ENCODE results near the gene GIGYF2.

GRCh38 chr2:232721261-232721660 is 24.1 kb downstream of the GIGYF2 start:
- TF ChIP-seq, protein P1, sequence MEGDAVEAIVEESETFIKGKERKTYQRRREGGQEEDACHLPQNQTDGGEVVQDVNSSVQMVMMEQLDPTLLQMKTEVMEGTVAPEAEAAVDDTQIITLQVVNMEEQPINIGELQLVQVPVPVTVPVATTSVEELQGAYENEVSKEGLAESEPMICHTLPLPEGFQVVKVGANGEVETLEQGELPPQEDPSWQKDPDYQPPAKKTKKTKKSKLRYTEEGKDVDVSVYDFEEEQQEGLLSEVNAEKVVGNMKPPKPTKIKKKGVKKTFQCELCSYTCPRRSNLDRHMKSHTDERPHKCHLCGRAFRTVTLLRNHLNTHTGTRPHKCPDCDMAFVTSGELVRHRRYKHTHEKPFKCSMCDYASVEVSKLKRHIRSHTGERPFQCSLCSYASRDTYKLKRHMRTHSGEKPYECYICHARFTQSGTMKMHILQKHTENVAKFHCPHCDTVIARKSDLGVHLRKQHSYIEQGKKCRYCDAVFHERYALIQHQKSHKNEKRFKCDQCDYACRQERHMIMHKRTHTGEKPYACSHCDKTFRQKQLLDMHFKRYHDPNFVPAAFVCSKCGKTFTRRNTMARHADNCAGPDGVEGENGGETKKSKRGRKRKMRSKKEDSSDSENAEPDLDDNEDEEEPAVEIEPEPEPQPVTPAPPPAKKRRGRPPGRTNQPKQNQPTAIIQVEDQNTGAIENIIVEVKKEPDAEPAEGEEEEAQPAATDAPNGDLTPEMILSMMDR (optimal IDR thresholded peaks at IDR 0.05 in 1 of 3, IDR thresholded peaks at IDR 0.05 in 1 of 3, conservative IDR thresholded peaks at IDR 0.05 in 1 of 3; ENCODE audit: extremely low read depth in 1 of 3, insufficient read depth in 2 of 3, low read length in 3 of 3), result no peak
- no peak for TF ChIP-seq EZH2 (IDR thresholded peaks at IDR 0.05; ENCODE audit: low read length)
